Right lobe of liver (tissue), 6 donors: ENCODE measurements around the gene CRYL1. TPM values are rescaled to one million over a fixed set of nuclear protein-coding genes. Genes with fewer than 3 reads are reported as not detected.

Experiments used
- ATAC-seq, 4 donors: fragments of 200-7000 bp; cut with Tn5 transposase; one replicate each; pipeline ENCODE4 v1.9.1; 2020; ENCODE audit warnings: mild to moderate bottlenecking in 4 of 4, moderate library complexity in 4 of 4
- DNase-seq, 3 donors: peaks; one replicate each; pipeline ENCODE4 v3.0.0-alpha.2; 2020
- H3K27ac ChIP-seq, 3 donors: fragments of 200-600 bp; one replicate each; pipeline ENCODE4 v1.8.0; 2022
- H3K27me3 ChIP-seq, 2 donors: fragments of 200-600 bp; one replicate each; pipeline ENCODE4 v1.8.0; 2022
- H3K36me3 ChIP-seq, 4 donors: fragments of 200-600 bp; sonication (generic) in 1 of 4; one replicate each; pipeline versions ENCODE4 v1.5.1 to v1.8.0; 2017 to 2022; ENCODE audit warnings: control low read depth in 1 of 4
- H3K4me1 ChIP-seq, 4 donors: fragments of 200-600 bp; sonication (generic) in 1 of 4; one replicate each; pipeline versions ENCODE4 v1.5.1 to v1.8.0; 2017 to 2022; ENCODE audit warnings: control low read depth in 1 of 4
- H3K4me3 ChIP-seq, 3 donors: fragments of 200-600 bp; one replicate each; pipeline ENCODE4 v1.8.0; 2022
- H3K9me3 ChIP-seq, 4 donors: fragments of 200-600 bp; sonication (generic) in 1 of 4; one replicate each; pipeline versions ENCODE4 v1.5.1 to v1.8.0; 2017 to 2022; ENCODE audit warnings: control low read depth in 1 of 4
- CTCF ChIP-seq, 4 donors: fragments of 200-600 bp in 3 of 4; fragments of 450-650 bp in 1 of 4; IDR thresholded peaks; one replicate each; pipeline versions ENCODE4 v1.5.1 to v1.8.0; 2016 to 2022; ENCODE audit warnings: antibody characterized with exemption in 4 of 4, mild to moderate bottlenecking in 2 of 4
- POLR2A ChIP-seq: fragments of 450-650 bp; IDR thresholded peaks from one replicate; pipeline ENCODE4 v1.6.1; 2017; ENCODE audit warnings: antibody characterized with exemption, mild to moderate bottlenecking
- WGBS: methylation state at CpG from one replicate; pipeline ENCODE4 v1.1.6; 2018; ENCODE audit warnings: low coverage, low lambda C conversion rate; ENCODE audit not compliant: insufficient coverage; ENCODE audit errors: missing lambda C conversion rate; 5-methylcytosine and 5-hydroxymethylcytosine counted together
- intact Hi-C, 2 donors: fragments of 100-400 bp; cut with DNase I; formaldehyde crosslinking; loops; one replicate each; pipeline versions ENCODE4 v1.11.2 to v1.14.1; 2022
- total RNA-seq, 6 experiments: library from RNA; depleted of rRNA in 2 of 6; stranded (reverse); fragments of >200 nt in 2 of 6; fragmentation: NEBNext Ultra II Directional in 3 of 6; extraction: Animal tissue kit (Norgen Biotek cat#: 25700) in 3 of 6; gene quantifications; one replicate each; pipeline versions ENCODE4 v1.1.0 to v1.2.4, GENCODE V29; 2016 to 2023
- donor health status: DM: no; HTN: yes; CAD: no.
- donor health status: DM: no; HTN: no; CAD: no.
- donor health status: DM: no; HTN: no; CAD: no.
- donor health status: DM: no; HTN: yes; CAD: no.
- donor health status: DM: no; HTN: yes; CAD: no.

The CRYL1 gene
- total RNA-seq, 6 experiments from 2014 or later = 111 to 185 (median 151) TPM

DNA sequence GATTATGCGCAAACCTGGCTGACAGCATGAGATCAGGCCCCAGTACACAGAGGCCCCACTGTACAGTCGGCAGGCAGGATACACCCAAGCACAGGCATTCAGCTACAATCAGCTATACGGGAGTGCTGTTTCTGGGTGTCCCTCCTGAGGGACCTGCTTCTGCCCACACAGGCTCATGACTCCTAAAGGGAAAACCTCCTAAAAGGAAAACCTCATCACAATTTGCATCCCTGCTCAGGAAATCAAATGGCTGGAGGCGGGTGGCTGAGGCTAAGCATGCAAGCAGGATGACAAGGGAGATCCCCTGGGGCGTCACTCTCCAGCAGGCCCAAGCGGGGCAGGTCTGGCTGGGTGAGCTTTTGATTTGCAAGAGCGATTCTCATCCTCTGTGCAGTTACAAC lies 99.8 kb downstream of the CRYL1 start:
- H3K9me3 ChIP-seq = no peaks in the 10 kb centered on the region
- intact Hi-C loops = no loop called here
- no peak for DNase-seq
- 89% methylated on average over 6 of the region's 7 CpGs for WGBS
- H3K36me3 ChIP-seq = peaks cover 0 to 32% (median 15%) of the 10 kb centered on the region in 4 donors
- H3K4me1 ChIP-seq = peaks cover 0 to 18% (median 0%) of the 10 kb centered on the region in 4 donors
- no peak overlapping the region for H3K27ac ChIP-seq
- no peak for ATAC-seq
- no peak overlapping the region for H3K4me3 ChIP-seq
- no peak for TF ChIP-seq CTCF (IDR thresholded peaks at IDR 0.05)
- no peak for TF ChIP-seq POLR2A
- H3K27me3 ChIP-seq = no peaks in the 10 kb centered on the region

GRCh38 chr13:20424949-20425348 lies 100.7 kb downstream of the CRYL1 start:
- peak in 1 of 4 donors; percentile 7 for ATAC-seq
- intact Hi-C loops = no loop called here
- Histone ChIP-seq H3K27me3 (no peaks in the 10 kb centered on the region), H3K4me3 (no peak overlapping the region), H3K9me3 (no peaks in the 10 kb centered on the region), H3K36me3 (peaks cover 0 to 33% (median 15%) of the 10 kb centered on the region in 4 donors), H3K4me1 (peaks cover 0 to 13% (median 0%) of the 10 kb centered on the region in 4 donors), H3K27ac (no peak overlapping the region)
- TF ChIP-seq POLR2A = no peak
- no peak for TF ChIP-seq CTCF (IDR thresholded peaks at IDR 0.05)
- no peak for DNase-seq
- 90% methylated on average over 8 of the region's 12 CpGs for WGBS

DNA sequence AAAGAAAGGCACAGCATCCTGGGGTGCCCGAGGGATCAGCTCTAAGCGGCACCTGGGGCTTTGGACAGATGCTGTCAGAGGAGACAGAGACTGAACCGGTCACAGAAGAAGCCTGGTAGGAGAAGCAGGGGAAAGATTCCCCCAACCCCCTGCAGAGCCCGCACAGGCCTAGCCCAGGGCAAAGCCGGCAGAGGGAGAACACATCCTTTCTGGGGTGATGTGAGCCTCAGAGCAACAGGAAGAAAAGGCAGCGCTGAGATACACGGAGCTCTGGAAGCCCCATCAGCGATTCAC lies 101.2 kb downstream of the CRYL1 start:
- intact Hi-C loops = no loop called here
- Histone ChIP-seq H3K27me3 (no peaks in the 10 kb centered on the region), H3K4me3 (no peak overlapping the region), H3K9me3 (no peaks in the 10 kb centered on the region), H3K4me1 (peaks cover 0 to 9% (median 0%) of the 10 kb centered on the region in 4 donors), H3K27ac (no peak overlapping the region), H3K36me3 (peaks cover 0 to 37% (median 15%) of the 10 kb centered on the region in 4 donors)
- DNase-seq = no peak
- 70% methylated on average over 5 of the region's 8 CpGs for WGBS
- peak in 1 of 4 donors; percentile 4 for ATAC-seq
- no peak for TF ChIP-seq CTCF (IDR thresholded peaks at IDR 0.05)
- no peak for TF ChIP-seq POLR2A

DNA sequence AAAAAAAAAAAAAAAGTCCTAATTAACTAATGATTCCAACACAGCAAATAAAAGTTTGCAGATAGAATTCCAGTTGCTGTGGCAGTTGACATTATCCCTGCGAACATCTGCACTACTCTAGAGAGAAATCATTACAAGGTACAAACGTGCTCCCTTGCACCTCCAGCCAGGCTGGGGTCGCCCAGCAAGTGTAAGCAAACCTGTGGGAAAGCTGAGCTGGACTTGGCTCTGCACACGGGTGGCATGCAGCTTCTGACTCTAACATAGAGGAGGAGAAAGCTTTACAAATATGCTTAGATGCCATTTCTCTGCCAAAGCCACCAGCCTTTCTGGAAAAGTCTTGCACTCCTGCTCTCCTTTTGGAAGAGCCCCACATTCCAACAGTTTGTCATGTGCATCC lies 103.3 kb downstream of the CRYL1 start:
- Histone ChIP-seq H3K27me3 (no peaks in the 10 kb centered on the region), H3K4me1 (no peaks in the 10 kb centered on the region), H3K4me3 (no peak overlapping the region), H3K27ac (no peak overlapping the region), H3K9me3 (no peaks in the 10 kb centered on the region), H3K36me3 (peaks cover 0 to 53% (median 15%) of the 10 kb centered on the region in 4 donors)
- no peak for TF ChIP-seq POLR2A
- no peak for TF ChIP-seq CTCF (IDR thresholded peaks at IDR 0.05)
- WGBS = 46% methylated on average over 4 of the region's 4 CpGs
- DNase-seq = no peak
- intact Hi-C loops = no loop called here
- peak in 3 of 4 donors; percentile 17 to 82 (median 24) for ATAC-seq

DNA sequence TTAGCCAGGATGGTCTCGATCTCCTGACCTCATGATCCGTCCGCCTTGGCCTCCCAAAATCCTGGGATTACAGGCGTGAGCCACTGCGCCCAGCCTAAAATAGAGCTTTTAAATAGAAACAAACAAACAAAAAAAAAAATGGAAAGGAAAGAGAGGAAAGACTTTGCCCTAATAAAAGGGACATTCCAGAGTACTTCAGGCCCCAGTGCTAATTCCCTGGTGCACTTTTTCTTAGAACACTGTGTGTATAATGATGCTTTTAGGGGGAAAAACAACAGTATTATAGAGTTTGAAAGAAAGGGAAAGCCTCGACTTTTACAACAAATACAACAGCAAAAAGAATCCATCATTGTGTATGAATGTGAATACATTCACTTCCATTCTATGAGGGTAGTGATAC lies 104.7 kb downstream of the CRYL1 start:
- WGBS = 89% methylated on average over 5 of the region's 6 CpGs
- no peak overlapping the region for H3K27ac ChIP-seq
- H3K27me3 ChIP-seq = no peaks in the 10 kb centered on the region
- no peak overlapping the region for H3K4me3 ChIP-seq
- H3K36me3 ChIP-seq = peaks cover 0 to 44% (median 8%) of the 10 kb centered on the region in 4 donors
- no peaks in the 10 kb centered on the region for H3K4me1 ChIP-seq
- intact Hi-C loops = no loop called here
- TF ChIP-seq CTCF (IDR thresholded peaks at IDR 0.05) = no peak
- no peak for TF ChIP-seq POLR2A
- no peaks in the 10 kb centered on the region for H3K9me3 ChIP-seq
- DNase-seq (no peak), ATAC-seq (no peak)
